Measurements from ENCODE around the gene BIN1. TPM values are rescaled to one million over a fixed set of nuclear protein-coding genes. Genes with fewer than 3 reads are reported as not detected.

The BIN1 gene
- total RNA-seq, 2 experiments from 2014 or later, result 130 to 131 TPM

DNA sequence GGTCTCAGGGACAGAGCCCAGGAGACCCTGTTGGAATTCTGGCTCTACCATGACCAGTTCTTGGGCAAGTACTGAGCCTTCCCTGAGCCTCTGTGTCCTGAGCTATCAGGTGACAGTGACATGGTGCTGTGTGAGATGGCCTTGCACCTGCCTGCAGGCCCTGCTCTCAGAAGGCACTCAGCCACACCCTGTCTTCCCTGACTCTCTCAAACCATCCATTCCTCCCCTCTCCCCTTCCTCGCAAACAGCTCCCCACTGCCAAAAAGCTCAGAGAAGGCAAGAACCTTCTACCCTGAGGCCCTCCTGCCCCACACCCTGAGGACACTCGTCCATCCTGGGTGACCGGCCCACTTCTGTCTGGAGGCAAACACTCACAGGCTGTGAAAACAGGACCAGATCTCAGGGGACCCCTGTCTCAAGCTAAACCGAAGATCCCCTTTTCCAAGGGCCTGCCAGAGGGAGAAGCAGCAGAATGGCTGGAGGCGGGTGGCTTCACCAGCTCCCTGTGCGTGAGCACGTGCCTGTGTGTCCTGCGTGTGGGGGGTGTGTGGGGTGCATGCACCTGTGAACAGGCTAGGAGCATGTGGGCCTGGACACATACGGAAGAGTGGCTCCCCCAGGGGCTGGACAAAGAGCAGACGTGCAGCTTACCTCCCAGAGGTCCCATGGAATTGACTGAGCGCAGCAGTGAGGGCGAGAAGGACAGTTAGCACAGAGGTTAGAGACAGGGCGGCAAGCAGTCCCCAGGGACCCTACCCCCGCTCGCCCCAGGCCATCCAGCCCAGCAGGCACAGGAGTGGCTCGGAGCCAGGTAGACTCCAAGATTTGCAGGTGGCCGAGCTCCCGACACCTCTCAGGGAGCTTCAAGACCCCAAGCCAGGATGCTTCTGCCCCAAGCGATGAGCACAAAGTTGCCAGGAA, 53.9 kb downstream of the BIN1 start:
- peaks cover 2% of the 10 kb centered on the region for H3K4me1 Mint-ChIP-seq
- CTCF ChIA-PET, result interaction anchor here (0.6 to 0.9 kb wide), 4 partner anchors 11 to 297 kb away, joined by 3 to 5 read pairs (median 4); no protein-coding TSS in a partner anchor
- POLR2A ChIA-PET, result interaction anchor here (1.0 to 1.3 kb wide), 2 partner anchors 9 to 27 kb away, joined by 3 to 4 read pairs; no protein-coding TSS in a partner anchor

DNA sequence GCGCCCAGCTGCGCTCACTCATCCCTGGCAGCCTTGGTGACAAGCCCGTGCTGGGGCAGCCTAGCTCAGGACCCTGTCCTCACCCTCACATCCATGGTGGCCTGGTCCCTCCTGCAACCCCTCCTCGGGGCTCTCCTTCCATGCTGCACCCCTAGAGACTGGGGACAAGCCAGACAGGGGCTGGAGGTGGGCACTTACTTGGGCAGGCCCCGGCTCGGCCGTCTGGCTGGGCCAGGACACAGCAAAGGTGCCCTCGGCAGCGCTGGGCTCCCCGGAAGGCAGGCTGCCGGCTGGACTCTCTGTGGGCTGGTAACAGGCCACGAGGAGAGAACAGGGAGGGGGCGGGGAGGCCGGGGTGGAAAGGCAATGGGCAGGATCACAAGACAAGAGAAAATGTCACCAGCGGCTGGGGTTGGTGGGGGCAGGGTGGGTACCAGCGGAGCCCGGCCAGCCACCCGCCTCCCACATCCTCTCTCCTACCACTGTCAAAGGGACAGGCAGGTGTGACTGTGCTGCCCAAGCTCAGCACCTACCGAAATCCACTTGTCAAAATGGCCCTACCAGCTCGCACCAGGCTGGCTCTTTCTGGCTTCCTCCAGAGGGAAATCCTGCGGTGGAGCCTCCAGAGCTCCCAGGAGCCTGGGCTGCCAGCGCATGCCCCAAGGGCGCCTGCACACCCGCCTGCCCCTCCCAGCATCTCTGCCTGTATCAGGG, 54.7 kb downstream of the BIN1 start:
- no peaks in the 10 kb centered on the region for H3K9me3 Mint-ChIP-seq
- H3K4me3 Mint-ChIP-seq, result no peak overlapping the region
- H3K4me1 Mint-ChIP-seq, result peaks cover 2% of the 10 kb centered on the region
- no peak overlapping the region for H3K27ac Mint-ChIP-seq
- peaks cover 13% of the 10 kb centered on the region for H3K36me3 Mint-ChIP-seq (ENCODE audit: low read depth)
- ChIA-PET CTCF (interaction anchor here (0.6 kb wide), 1 partner anchor 297 kb away, joined by 5 read pairs; no protein-coding TSS in a partner anchor), POLR2A (interaction anchor here (1.3 kb wide), 1 partner anchor 10 kb away, joined by 3 read pairs; no protein-coding TSS in a partner anchor)
- no peaks in the 10 kb centered on the region for H3K27me3 Mint-ChIP-seq
- no peak for DNase-seq

More for the DNA sequence above, 53.9 kb downstream of the BIN1 start:
- DNase-seq, result no peak
- Mint-ChIP-seq H3K27ac (peak overlapping the region; percentile 23), H3K27me3 (no peaks in the 10 kb centered on the region), H3K9me3 (no peaks in the 10 kb centered on the region), H3K4me3 (no peak overlapping the region), H3K36me3 (ENCODE audit: low read depth) (peaks cover 9% of the 10 kb centered on the region)

DNA sequence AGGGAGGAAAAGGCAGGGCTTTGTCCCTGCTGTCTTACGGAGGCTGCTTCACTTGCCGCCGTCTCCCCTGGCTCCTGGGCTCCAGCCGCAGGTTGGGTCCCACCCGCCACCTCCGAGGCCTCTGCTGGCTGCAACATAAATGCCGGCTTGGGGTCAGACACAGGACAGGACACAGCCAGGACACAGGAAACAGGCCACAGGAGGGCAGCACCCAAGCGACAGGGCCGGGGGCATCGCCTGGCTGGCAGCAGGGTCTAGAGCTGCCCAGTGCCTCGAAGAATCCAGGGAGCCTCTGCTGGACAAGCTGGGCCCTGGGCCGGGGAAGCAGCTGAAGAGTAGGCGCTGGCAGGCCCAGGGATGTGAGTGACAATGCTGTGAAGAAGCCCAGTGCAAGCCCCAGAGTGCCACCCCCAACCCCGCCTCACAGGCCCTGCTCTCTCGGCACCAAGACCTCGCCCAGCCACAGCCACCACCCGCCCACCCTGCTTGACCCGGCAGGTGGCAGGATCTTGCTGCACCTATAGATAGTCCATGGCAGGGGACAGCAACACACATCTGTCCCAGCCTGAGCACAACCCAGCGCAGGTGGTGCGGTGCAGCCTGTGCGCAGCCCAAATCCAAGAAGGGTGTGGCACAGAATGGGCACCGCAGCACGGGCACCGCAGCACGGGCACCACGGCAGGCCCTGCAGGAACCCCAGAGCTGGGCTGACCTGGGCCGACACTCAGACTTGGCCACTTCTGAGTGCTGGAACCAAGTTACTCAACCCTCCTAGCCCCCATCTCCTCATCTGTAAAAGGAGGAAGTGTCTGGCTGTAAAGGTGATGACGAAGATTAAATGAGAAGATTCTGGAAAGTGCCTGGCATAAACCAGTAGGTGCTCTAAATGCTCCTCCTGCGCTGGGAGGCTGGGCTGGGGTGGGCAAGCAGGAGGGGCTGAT, 55.6 kb downstream of the BIN1 start:
- Mint-ChIP-seq H3K4me1 (peaks cover 2% of the 10 kb centered on the region), H3K4me3 (no peak overlapping the region), H3K36me3 (ENCODE audit: low read depth) (peaks cover 13% of the 10 kb centered on the region), H3K9me3 (no peaks in the 10 kb centered on the region), H3K27ac (no peak overlapping the region), H3K27me3 (no peaks in the 10 kb centered on the region)
- CTCF ChIA-PET, result interaction anchor here (1.7 to 2.7 kb wide), 3 partner anchors 10 to 79 kb away, joined by 3 to 7 read pairs (median 4); no protein-coding TSS in a partner anchor
- POLR2A ChIA-PET, result no interaction called here
- no peak for DNase-seq

DNA sequence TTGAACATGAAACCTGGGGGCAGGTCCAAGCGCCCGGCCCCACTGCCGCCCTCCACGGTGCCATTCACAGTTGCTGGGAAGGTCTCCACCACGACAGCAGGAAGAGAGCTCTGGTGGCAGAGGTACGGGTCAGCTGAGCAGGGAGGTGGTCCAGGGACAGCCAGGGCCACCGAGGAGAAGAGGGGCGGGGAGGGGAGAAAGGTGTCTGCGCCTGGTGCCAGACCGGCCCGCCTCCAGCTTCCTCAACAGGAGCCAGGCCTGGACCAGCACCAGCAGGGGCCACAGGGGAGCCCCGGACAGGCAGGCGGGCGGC, 56.2 kb downstream of the BIN1 start:
- H3K36me3 Mint-ChIP-seq (ENCODE audit: low read depth), result peaks cover 10% of the 10 kb centered on the region
- no peak for DNase-seq
- H3K4me3 Mint-ChIP-seq, result no peak overlapping the region
- ChIA-PET CTCF (interaction anchor here (1.2 to 2.7 kb wide), 6 partner anchors 9 to 79 kb away, joined by 3 to 14 read pairs (median 4); no protein-coding TSS in a partner anchor), POLR2A (no interaction called here)
- H3K9me3 Mint-ChIP-seq, result no peaks in the 10 kb centered on the region
- H3K27ac Mint-ChIP-seq, result no peak overlapping the region
- H3K4me1 Mint-ChIP-seq, result peaks cover 2% of the 10 kb centered on the region
- no peaks in the 10 kb centered on the region for H3K27me3 Mint-ChIP-seq

DNA sequence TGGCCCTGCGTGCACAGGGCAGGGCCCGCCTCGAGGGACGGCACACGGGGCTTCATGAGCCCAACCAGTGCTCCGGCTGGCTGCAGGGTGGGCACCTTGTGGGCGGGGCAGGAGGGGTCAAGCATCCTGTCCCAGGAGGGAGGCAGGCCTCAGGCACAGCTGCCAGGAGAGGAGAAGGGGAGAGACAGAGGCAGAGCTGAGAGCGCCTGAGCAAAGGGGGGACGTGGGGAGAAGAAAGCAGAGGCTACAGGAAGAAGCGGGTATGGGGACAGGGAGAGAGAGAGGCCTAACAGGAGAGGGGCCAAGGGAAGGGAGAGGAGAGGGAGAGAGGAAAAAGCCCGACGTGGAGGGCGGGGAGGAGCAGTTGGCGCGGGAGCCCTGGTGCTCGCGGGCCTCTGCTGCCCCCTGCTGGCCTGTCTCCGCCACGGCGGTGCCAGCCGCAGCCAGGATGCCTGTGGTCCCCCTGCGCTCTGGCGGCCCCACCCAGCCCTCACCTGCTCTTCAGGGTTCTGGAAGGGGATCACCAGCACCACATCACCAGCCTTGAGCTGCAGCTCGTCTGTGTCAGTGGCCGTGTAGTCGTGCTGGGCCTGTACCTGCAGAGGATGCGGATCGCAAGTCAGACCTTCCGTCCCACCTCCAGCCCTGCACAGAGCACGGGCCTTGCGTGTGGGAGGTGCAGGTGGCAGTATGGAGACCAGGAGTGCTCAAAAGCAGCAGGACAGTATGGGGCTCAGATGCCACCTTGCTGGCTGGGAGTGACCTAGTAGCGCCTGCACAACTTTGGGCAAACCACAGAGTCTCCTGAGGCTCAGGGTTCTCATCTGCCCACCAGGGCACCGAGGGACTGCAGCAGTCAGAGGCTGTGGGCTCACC, 56.8 kb downstream of the BIN1 start:
- POLR2A ChIA-PET, result no interaction called here
- H3K36me3 Mint-ChIP-seq (ENCODE audit: low read depth), result peaks cover 10% of the 10 kb centered on the region
- DNase-seq, result peak; percentile 65
- no peak overlapping the region for H3K27ac Mint-ChIP-seq
- no peaks in the 10 kb centered on the region for H3K9me3 Mint-ChIP-seq
- CTCF ChIA-PET, result interaction anchor here (0.9 to 2.7 kb wide), 8 partner anchors 8 to 78 kb away, joined by 3 to 14 read pairs (median 4); no protein-coding TSS in a partner anchor
- H3K4me1 Mint-ChIP-seq, result peaks cover 2% of the 10 kb centered on the region
- no peak overlapping the region for H3K4me3 Mint-ChIP-seq
- no peaks in the 10 kb centered on the region for H3K27me3 Mint-ChIP-seq

DNA sequence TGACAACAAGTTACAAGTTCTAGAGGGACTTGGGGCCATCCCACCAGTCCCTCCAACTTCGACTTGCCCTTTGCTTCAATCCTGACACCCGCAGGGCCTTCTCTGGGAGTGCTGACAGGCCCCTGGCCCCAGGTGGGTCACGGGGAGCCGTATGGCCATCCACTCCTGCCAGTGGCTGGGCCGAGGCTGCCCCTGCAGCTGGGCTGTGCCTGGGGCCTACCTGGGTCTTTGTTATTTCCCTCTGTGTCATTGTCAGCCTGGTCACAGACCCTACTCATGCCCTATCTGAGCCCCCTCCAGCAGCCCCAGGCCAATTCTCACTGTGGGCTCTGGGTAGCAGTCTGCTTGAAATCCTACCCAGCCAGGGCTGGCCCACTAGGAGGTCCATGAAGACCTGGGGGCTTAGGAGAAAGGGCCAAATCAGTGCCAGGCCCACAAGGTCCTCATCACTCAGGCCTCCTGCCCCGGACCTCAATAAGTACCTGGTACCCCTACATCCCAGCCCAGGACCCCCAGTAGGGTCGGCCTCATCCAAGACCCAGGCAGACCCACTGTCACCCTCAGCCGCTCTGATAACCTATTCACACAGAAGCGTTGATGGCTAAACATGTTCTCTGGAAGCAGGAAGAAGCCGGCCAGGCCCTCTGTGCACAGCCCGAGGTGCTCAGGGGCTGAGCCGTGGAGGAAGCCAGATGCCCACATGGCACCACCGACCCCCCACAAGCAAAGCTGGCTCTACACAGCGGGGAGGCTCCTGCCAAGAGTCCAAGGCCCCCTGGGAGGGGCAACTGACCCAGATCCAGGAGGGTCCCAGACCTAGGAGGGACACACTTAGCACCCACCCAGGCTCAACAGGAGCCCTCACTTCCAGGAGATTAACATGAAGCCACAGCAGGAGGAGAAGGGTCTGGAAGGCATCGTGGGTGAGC, 57.7 kb downstream of the BIN1 start:
- ChIA-PET POLR2A (no interaction called here), CTCF (interaction anchor here (0.9 to 2.7 kb wide), 8 partner anchors 7 to 77 kb away, joined by 3 to 14 read pairs (median 4); no protein-coding TSS in a partner anchor)
- Mint-ChIP-seq H3K4me1 (peaks cover 2% of the 10 kb centered on the region), H3K27ac (no peak overlapping the region), H3K36me3 (ENCODE audit: low read depth) (peaks cover 10% of the 10 kb centered on the region), H3K27me3 (no peaks in the 10 kb centered on the region), H3K9me3 (no peaks in the 10 kb centered on the region), H3K4me3 (no peak overlapping the region)
- no peak for DNase-seq

DNA sequence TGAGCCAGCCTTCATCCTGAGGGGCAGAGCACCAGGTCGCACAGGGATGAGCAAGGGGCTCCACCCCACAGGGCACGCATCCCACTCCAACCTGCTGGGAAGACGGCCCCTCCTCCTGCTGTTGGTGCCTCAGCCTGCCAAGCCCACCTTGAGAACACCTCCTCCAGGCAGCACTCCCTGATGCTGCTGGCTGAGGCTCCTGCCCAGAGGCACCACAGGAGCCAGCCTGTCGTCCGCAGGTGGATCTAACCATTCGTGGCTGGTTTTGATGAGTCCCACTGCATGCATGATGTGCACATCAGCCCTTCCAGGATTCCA, 58.4 kb downstream of the BIN1 start:
- H3K27me3 Mint-ChIP-seq, result no peaks in the 10 kb centered on the region
- no peak overlapping the region for H3K4me3 Mint-ChIP-seq
- DNase-seq, result no peak
- peaks cover 10% of the 10 kb centered on the region for H3K36me3 Mint-ChIP-seq (ENCODE audit: low read depth)
- H3K9me3 Mint-ChIP-seq, result no peaks in the 10 kb centered on the region
- ChIA-PET CTCF (interaction anchor here (0.6 kb wide), 1 partner anchor 34 kb away, joined by 3 read pairs; no protein-coding TSS in a partner anchor), POLR2A (no interaction called here)
- no peak overlapping the region for H3K27ac Mint-ChIP-seq
- peaks cover 2% of the 10 kb centered on the region for H3K4me1 Mint-ChIP-seq

DNA sequence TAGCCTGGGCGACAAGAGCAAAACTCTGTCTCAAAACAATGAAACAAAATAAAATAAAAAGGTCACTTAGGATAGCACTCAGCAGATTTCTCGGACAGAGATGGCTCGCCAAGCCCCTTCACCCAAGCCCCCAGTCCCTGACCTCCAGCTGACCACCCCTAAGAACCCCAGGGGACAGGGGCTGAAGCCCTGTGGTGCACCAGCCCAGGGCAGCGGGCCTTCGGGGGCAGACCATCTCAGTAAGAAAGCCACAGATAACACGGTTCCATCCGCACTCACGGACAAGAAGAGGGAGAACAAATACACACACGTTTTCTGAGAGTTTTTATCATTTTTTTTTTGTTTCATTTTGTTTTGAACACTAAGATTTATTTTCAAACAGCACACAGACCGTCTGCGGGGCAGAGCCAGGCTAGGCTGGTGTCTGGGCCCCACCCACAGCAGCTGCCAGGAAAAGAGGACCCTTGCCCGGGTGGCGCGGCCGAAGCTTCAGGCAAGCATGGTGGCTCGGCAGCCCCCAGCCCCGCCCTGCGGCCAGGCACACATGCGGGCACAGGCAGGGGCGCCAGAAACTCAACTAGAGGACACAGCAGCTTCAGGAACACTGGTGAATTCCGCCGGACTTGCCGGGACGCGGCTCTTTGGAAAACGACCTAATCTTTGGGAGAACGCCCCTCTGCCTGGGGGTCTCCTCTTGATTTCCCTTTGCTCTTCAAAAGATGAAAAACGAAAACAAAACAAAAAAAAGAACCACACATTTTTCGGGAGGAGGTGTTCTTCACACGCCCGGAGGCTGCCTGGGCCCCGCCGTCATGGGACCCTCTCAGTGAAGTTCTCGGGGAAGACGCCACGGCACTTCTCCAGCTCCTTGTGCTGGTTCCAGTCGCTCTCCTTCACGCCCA, 59.0 kb downstream of the BIN1 start:
- DNase-seq, result no peak
- ChIA-PET CTCF (interaction anchor here (0.6 kb wide), 1 partner anchor 34 kb away, joined by 3 read pairs; no protein-coding TSS in a partner anchor), POLR2A (no interaction called here)
- Mint-ChIP-seq H3K9me3 (no peaks in the 10 kb centered on the region), H3K27ac (no peak overlapping the region), H3K4me1 (peaks cover 2% of the 10 kb centered on the region), H3K4me3 (no peak overlapping the region), H3K36me3 (ENCODE audit: low read depth) (peaks cover 10% of the 10 kb centered on the region), H3K27me3 (no peaks in the 10 kb centered on the region)

DNA sequence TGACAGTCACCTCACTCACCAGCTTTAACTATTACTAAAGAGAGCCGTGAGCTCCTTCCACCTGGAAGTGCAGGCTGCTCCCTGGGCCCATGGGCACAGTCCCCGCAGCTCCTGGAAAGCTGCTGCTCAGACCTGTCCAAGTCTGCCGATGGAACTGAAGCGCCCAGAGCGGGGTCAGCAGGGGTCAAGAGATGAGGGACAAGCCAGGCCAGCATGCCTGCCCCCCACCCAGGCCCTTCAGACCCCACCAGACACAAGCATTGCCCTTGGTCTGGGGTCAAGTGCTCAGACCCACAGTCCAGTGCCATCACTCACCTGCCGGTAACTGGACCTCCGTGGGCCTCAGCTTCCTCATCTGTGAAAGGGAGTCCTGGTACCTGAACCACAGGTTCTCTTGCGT, 59.9 kb downstream of the BIN1 start:
- peaks cover 2% of the 10 kb centered on the region for H3K4me1 Mint-ChIP-seq
- DNase-seq, result no peak
- no peak overlapping the region for H3K4me3 Mint-ChIP-seq
- ChIA-PET POLR2A (no interaction called here), CTCF (no interaction called here)
- H3K36me3 Mint-ChIP-seq (ENCODE audit: low read depth), result peaks cover 10% of the 10 kb centered on the region
- no peaks in the 10 kb centered on the region for H3K9me3 Mint-ChIP-seq
- no peaks in the 10 kb centered on the region for H3K27me3 Mint-ChIP-seq
- H3K27ac Mint-ChIP-seq, result no peak overlapping the region

DNA sequence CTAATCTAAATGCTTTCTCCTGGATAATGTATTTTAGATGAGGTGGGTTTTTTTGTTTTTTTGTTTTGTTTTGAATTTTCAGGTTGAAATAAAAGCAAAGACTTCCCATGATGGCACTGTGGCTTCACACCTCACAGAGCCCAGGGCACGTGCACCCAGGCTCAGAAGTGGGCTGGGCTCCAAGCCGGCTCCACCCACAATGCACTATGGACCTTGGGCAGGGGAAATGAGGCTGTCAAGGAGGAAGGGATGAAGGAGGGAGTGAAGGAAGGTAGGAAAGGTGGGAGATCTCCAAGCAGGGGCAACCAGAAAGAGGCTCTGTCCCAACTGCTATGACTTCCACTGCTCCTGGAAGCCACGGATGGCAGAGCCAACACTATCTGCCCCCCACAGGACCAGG, 60.4 kb downstream of the BIN1 start:
- peaks cover 2% of the 10 kb centered on the region for H3K4me1 Mint-ChIP-seq
- H3K4me3 Mint-ChIP-seq, result no peak overlapping the region
- no peaks in the 10 kb centered on the region for H3K9me3 Mint-ChIP-seq
- DNase-seq, result no peak
- no peak overlapping the region for H3K27ac Mint-ChIP-seq
- ChIA-PET POLR2A (no interaction called here), CTCF (no interaction called here)
- no peaks in the 10 kb centered on the region for H3K27me3 Mint-ChIP-seq
- peaks cover 10% of the 10 kb centered on the region for H3K36me3 Mint-ChIP-seq (ENCODE audit: low read depth)

All from activated CD4-positive, alpha-beta memory T cell treated with anti-CD3 and anti-CD28 coated beads, Interleukin-2, amount 10 ng/mL, durations not matched to agents 7 days and 5 days (primary cell).